ENCODE measurements around the gene NFAT5. TPM values are rescaled to one million over a fixed set of nuclear protein-coding genes. Genes with fewer than 3 reads are reported as not detected.

Gene NFAT5
- total and polyA plus RNA-seq, 9 donors = 8.2 to 47.9 (median 37.0) TPM

DNA sequence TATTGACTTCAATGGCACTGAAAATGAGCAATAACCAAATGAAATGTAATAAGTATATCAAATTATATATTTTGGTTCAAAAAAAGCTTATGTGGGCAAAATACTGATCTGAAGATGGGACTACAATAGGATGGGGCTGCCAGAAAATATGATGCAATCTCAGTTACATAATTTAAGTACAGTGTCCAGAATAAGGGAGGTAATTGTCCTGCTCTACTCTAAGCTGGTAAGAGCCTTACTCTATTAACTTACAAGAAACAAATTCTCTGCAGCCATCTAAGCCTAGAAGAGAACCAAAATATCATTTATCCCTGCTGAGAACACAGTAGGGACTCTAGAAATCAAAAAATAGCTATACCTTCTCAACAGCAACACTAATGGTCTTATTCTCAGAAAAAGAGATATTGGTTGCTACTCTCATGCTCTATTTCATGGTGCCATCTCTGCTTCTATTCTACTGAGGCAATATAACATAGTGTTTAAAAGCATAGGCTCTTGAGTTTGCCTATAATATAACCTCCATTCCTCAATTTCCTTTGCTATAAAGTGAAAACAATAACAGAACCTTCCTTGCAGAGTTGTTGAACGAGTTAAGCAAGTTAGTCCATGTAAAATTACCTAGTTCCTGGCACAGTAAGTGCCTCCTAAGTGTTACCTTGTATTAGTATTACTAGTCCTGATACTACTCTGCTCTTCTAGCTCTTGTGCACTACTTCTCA, 140.6 kb downstream of the NFAT5 start:
- no peak for DNase-seq
- no peak overlapping the region for H3K27ac ChIP-seq
- intact Hi-C loops (cut with DNase I) = loop anchor here in 1 of 4 donors (5.0 kb wide), 1 partner anchor 51 kb away; no protein-coding TSS in a partner anchor

GRCh38 chr16:69706975-69707340, 141.2 kb downstream of the NFAT5 start:
- TF ChIP-seq EP300 (IDR thresholded peaks at IDR 0.05) = no peak
- TF ChIP-seq, protein P1, sequence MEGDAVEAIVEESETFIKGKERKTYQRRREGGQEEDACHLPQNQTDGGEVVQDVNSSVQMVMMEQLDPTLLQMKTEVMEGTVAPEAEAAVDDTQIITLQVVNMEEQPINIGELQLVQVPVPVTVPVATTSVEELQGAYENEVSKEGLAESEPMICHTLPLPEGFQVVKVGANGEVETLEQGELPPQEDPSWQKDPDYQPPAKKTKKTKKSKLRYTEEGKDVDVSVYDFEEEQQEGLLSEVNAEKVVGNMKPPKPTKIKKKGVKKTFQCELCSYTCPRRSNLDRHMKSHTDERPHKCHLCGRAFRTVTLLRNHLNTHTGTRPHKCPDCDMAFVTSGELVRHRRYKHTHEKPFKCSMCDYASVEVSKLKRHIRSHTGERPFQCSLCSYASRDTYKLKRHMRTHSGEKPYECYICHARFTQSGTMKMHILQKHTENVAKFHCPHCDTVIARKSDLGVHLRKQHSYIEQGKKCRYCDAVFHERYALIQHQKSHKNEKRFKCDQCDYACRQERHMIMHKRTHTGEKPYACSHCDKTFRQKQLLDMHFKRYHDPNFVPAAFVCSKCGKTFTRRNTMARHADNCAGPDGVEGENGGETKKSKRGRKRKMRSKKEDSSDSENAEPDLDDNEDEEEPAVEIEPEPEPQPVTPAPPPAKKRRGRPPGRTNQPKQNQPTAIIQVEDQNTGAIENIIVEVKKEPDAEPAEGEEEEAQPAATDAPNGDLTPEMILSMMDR (IDR thresholded peaks at IDR 0.05) = no peak
- TF ChIP-seq POLR2A (IDR thresholded peaks at IDR 0.05) = no peak
- H3K36me3 ChIP-seq = no peaks in the 10 kb centered on the region
- H3K27ac ChIP-seq = no peak overlapping the region
- DNase-seq = no peak
- WGBS, 3 donors = 81 to 90% (median 85%) methylated on average over 2 of the region's 2 CpGs
- no peaks in the 10 kb centered on the region for H3K4me1 ChIP-seq (ENCODE audit: insufficient read depth)
- no peaks in the 10 kb centered on the region for H3K9me3 ChIP-seq
- H3K27me3 ChIP-seq = no peaks in the 10 kb centered on the region
- intact Hi-C loops (cut with DNase I) = loop anchor here in 1 of 4 donors (5.0 kb wide), 1 partner anchor 50 kb away; no protein-coding TSS in a partner anchor
- H3K4me3 ChIP-seq = no peak overlapping the region

More for the DNA sequence above, 140.6 kb downstream of the NFAT5 start:
- Histone ChIP-seq H3K9me3 (no peaks in the 10 kb centered on the region), H3K27me3 (no peaks in the 10 kb centered on the region), H3K36me3 (no peaks in the 10 kb centered on the region), H3K4me1 (ENCODE audit: insufficient read depth) (no peaks in the 10 kb centered on the region), H3K4me3 (no peak overlapping the region)
- TF ChIP-seq, protein P1 (IDR thresholded peaks at IDR 0.05) = no peak
- TF ChIP-seq EP300 (IDR thresholded peaks at IDR 0.05) (no peak), POLR2A (IDR thresholded peaks at IDR 0.05) (no peak)
- WGBS, 3 donors = 84 to 97% (median 91%) methylated on average over 1 of the region's 1 CpG

GRCh38 chr16:69707920-69708683, 142.3 kb downstream of the NFAT5 start:
- H3K4me1 ChIP-seq (ENCODE audit: insufficient read depth) = no peaks in the 10 kb centered on the region
- H3K36me3 ChIP-seq = no peaks in the 10 kb centered on the region
- H3K9me3 ChIP-seq = no peaks in the 10 kb centered on the region
- H3K27ac ChIP-seq = no peak overlapping the region
- TF ChIP-seq EP300 (IDR thresholded peaks at IDR 0.05) = no peak
- TF ChIP-seq POLR2A (IDR thresholded peaks at IDR 0.05) = no peak
- TF ChIP-seq, protein P1 (IDR thresholded peaks at IDR 0.05) = no peak
- H3K4me3 ChIP-seq = no peak overlapping the region
- no peak for DNase-seq
- intact Hi-C loops (cut with DNase I) = loop anchor here in 1 of 4 donors (5.0 kb wide), 1 partner anchor 49 kb away; no protein-coding TSS in a partner anchor
- WGBS, 3 donors = 85 to 87% (median 87%) methylated on average over 10 of the region's 10 CpGs
- no peaks in the 10 kb centered on the region for H3K27me3 ChIP-seq

GRCh38 chr16:69709456-69710084, 143.8 kb downstream of the NFAT5 start:
- intact Hi-C loops (cut with DNase I) = loop anchor here (2.0 to 5.0 kb wide), 4 partner anchors 43 to 302 kb away; partner anchors contain the start of gene NOB1 (in 2 of the 4)
- 22 to 27% (median 27%) methylated on average over 5 of the region's 5 CpGs for whole genome bisulfite sequencing, 3 donors
- DNase-seq = no peak
- Histone ChIP-seq H3K27me3 (no peaks in the 10 kb centered on the region), H3K27ac (peak overlapping the region in 1 of 2 donors; percentile 15), H3K4me1 (ENCODE audit: insufficient read depth) (no peaks in the 10 kb centered on the region), H3K4me3 (no peak overlapping the region), H3K36me3 (no peaks in the 10 kb centered on the region), H3K9me3 (no peaks in the 10 kb centered on the region)
- TF ChIP-seq EP300 (IDR thresholded peaks at IDR 0.05) (no peak), POLR2A (IDR thresholded peaks at IDR 0.05) (no peak)
- TF ChIP-seq, protein P1 (IDR thresholded peaks at IDR 0.05) = peak; percentile 34 to 80 (median 78)

Data from ovary (tissue), 9 donors.